Peyer's patch (tissue), 4 donors: ENCODE results near the gene PARD3B.

ENCODE experiments used
- POLR2A ChIP-seq, 2 donors: fragments of 450-650 bp; IDR thresholded peaks; one replicate each; pipeline ENCODE4 v1.5.1; 2017; ENCODE audit warnings: antibody characterized with exemption in 2 of 2, mild to moderate bottlenecking in 2 of 2, moderate library complexity in 2 of 2
- TF ChIP-seq, protein P1 (sequence below), 6 experiments: fragments of 450-650 bp in 4 of 6; fragments of 200-600 bp in 2 of 6; sonication (generic) in 1 of 6; IDR thresholded peaks; one replicate each; pipeline ENCODE4 v1.5.1; 2017 to 2019; ENCODE audit warnings: antibody characterized with exemption in 6 of 6, mild to moderate bottlenecking in 3 of 6, moderate library complexity in 1 of 6

DNA sequence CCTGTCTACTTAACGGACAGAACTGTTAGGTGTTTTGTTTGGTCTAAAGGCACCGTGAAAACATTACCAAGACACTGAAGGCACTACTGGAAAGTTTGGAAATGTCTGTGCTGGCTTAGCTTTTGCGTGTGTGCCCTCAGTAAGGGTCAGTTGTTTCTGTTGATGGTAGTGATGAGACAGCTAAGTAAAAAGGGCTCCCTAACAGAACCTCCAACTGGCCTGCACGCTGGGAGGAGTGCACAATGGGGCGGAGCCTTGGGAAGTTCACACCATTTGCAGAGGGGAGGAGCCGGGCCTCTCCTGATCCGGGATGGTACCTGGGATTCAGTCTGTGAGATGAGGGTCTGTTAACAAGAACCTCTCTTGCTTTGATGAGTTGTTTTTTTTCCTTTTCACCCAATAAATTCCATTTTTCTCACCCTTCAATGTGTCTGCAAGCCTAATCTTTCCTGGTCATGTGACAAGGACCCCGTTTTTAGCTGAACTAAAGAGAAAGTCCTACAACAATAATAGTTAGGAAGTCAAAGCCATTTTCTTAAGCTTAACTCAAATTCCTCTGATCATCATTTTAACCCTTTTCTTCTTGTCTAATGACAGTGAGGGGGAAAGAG, 368.7 kb downstream of the PARD3B start:
- TF ChIP-seq, protein P1, sequence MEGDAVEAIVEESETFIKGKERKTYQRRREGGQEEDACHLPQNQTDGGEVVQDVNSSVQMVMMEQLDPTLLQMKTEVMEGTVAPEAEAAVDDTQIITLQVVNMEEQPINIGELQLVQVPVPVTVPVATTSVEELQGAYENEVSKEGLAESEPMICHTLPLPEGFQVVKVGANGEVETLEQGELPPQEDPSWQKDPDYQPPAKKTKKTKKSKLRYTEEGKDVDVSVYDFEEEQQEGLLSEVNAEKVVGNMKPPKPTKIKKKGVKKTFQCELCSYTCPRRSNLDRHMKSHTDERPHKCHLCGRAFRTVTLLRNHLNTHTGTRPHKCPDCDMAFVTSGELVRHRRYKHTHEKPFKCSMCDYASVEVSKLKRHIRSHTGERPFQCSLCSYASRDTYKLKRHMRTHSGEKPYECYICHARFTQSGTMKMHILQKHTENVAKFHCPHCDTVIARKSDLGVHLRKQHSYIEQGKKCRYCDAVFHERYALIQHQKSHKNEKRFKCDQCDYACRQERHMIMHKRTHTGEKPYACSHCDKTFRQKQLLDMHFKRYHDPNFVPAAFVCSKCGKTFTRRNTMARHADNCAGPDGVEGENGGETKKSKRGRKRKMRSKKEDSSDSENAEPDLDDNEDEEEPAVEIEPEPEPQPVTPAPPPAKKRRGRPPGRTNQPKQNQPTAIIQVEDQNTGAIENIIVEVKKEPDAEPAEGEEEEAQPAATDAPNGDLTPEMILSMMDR (IDR thresholded peaks at IDR 0.05), result no peak
- no peak for TF ChIP-seq POLR2A (IDR thresholded peaks at IDR 0.05)
